ENCODE measurements around the gene SLC12A7. TPM values are rescaled to one million over a fixed set of nuclear protein-coding genes. Genes with fewer than 3 reads are reported as not detected.

The SLC12A7 gene
- total RNA-seq, 1 experiment from 2014 or later = 207 TPM

GRCh38 chr5:1033606-1034420 lies 78.0 kb downstream of the SLC12A7 start:
- peaks cover 6% of the 10 kb centered on the region; the same call in 1 of the 2 replicates for H4K20me1 ChIP-seq (ENCODE audit: insufficient read depth)
- H3K4me3 ChIP-seq = no peak overlapping the region
- CTCF ChIA-PET = no interaction called here
- intact Hi-C loops (cut with micrococcal nuclease; ENCODE audit: unreplicated experiment) = no loop called here
- POLR2A ChIA-PET (ENCODE audit: unreplicated experiment) = no interaction called here
- TF ChIP-seq CTCF (conservative IDR thresholded peaks at IDR 0.05) (no peak), EZH2 (IDR thresholded peaks at IDR 0.05; ENCODE audit: low read depth) (no peak; the same call in 1 of the 2 replicates)
- H2AFZ ChIP-seq = no peak overlapping the region
- H3K27ac ChIP-seq = no peak overlapping the region
- peaks cover 80% of the 10 kb centered on the region for H3K27me3 ChIP-seq (ENCODE audit: insufficient read depth, low read depth)
- no peaks in the 10 kb centered on the region for H3K79me2 ChIP-seq (ENCODE audit: low read depth)
- DNase-seq = no peak
- no peaks in the 10 kb centered on the region for H3K9me3 ChIP-seq (ENCODE audit: insufficient read depth, low read depth)
- H3K36me3 ChIP-seq (ENCODE audit: low read depth) = no peaks in the 10 kb centered on the region
- no peak overlapping the region for H3K4me2 ChIP-seq
- BruUV-seq (replicated peaks) = no TSS peak
- H3K4me1 ChIP-seq (replicated peaks; ENCODE audit: insufficient read depth) = no peaks in the 10 kb centered on the region
- no peaks in the 10 kb centered on the region for H3F3A ChIP-seq (ENCODE audit: insufficient read depth, low read depth)
- H3K9me2 ChIP-seq (ENCODE audit: insufficient read depth) = no peaks in the 10 kb centered on the region

- intact Hi-C loops (cut with micrococcal nuclease; ENCODE audit: unreplicated experiment) = no loop called here
- ChIA-PET POLR2A (ENCODE audit: unreplicated experiment) (no interaction called here), CTCF (no interaction called here)
- Histone ChIP-seq H3K9me3 (ENCODE audit: insufficient read depth, low read depth) (no peaks in the 10 kb centered on the region), H3K79me2 (ENCODE audit: low read depth) (no peaks in the 10 kb centered on the region), H2AFZ (no peak overlapping the region), H3F3A (ENCODE audit: insufficient read depth, low read depth) (no peaks in the 10 kb centered on the region), H3K36me3 (ENCODE audit: low read depth) (no peaks in the 10 kb centered on the region), H4K20me1 (ENCODE audit: insufficient read depth) (peaks cover 6% of the 10 kb centered on the region; the same call in 1 of the 2 replicates), H3K9me2 (ENCODE audit: insufficient read depth) (no peaks in the 10 kb centered on the region), H3K27me3 (ENCODE audit: insufficient read depth, low read depth) (peaks cover 80% of the 10 kb centered on the region), H3K4me1 (replicated peaks; ENCODE audit: insufficient read depth) (no peaks in the 10 kb centered on the region), H3K4me2 (no peak overlapping the region), H3K27ac (no peak overlapping the region), H3K4me3 (no peak overlapping the region)
- no peak for TF ChIP-seq EZH2 (IDR thresholded peaks at IDR 0.05; ENCODE audit: low read depth)
- TF ChIP-seq CTCF (conservative IDR thresholded peaks at IDR 0.05) = no peak
- no TSS peak for BruUV-seq (replicated peaks)
- DNase-seq = no peak
Measured at GRCh38 chr5:1033178-1033577, 78.7 kb downstream of the SLC12A7 start.

GRCh38 chr5:1032551-1033027 lies 79.3 kb downstream of the SLC12A7 start:
- BruUV-seq (replicated peaks) = no TSS peak
- ChIA-PET CTCF (no interaction called here), POLR2A (ENCODE audit: unreplicated experiment) (no interaction called here)
- intact Hi-C loops (cut with micrococcal nuclease; ENCODE audit: unreplicated experiment) = no loop called here
- H3K79me2 ChIP-seq (ENCODE audit: low read depth) = no peaks in the 10 kb centered on the region
- DNase-seq = no peak
- H3K4me3 ChIP-seq = no peak overlapping the region
- no peaks in the 10 kb centered on the region for H3K36me3 ChIP-seq (ENCODE audit: low read depth)
- no peaks in the 10 kb centered on the region for H3K9me2 ChIP-seq (ENCODE audit: insufficient read depth)
- no peak overlapping the region for H3K4me2 ChIP-seq
- no peaks in the 10 kb centered on the region for H3F3A ChIP-seq (ENCODE audit: insufficient read depth, low read depth)
- peaks cover 81% of the 10 kb centered on the region for H3K27me3 ChIP-seq (ENCODE audit: insufficient read depth, low read depth)
- H3K4me1 ChIP-seq (replicated peaks; ENCODE audit: insufficient read depth) = no peaks in the 10 kb centered on the region
- peaks cover 6% of the 10 kb centered on the region; the same call in 1 of the 2 replicates for H4K20me1 ChIP-seq (ENCODE audit: insufficient read depth)
- TF ChIP-seq CTCF (conservative IDR thresholded peaks at IDR 0.05) = no peak
- no peak for TF ChIP-seq EZH2 (IDR thresholded peaks at IDR 0.05; ENCODE audit: low read depth)
- no peak overlapping the region for H3K27ac ChIP-seq
- no peaks in the 10 kb centered on the region for H3K9me3 ChIP-seq (ENCODE audit: insufficient read depth, low read depth)
- no peak overlapping the region for H2AFZ ChIP-seq

All from PC-9 (cell line).